Measurements from ENCODE around the gene KRT16.

- no peak for TF ChIP-seq CTCF (IDR thresholded peaks at IDR 0.05)
- TF ChIP-seq POLR2AphosphoS5 (IDR thresholded peaks at IDR 0.05): no peak
- no peak for TF ChIP-seq POLR2A (IDR thresholded peaks at IDR 0.05)
- TF ChIP-seq EP300 (IDR thresholded peaks at IDR 0.05): no peak
Observed at GRCh38 chr17:41658846-41659245, 46.3 kb upstream of the KRT16 start.
